ENCODE results near the gene PTPRJ.

Gene PTPRJ

DNA sequence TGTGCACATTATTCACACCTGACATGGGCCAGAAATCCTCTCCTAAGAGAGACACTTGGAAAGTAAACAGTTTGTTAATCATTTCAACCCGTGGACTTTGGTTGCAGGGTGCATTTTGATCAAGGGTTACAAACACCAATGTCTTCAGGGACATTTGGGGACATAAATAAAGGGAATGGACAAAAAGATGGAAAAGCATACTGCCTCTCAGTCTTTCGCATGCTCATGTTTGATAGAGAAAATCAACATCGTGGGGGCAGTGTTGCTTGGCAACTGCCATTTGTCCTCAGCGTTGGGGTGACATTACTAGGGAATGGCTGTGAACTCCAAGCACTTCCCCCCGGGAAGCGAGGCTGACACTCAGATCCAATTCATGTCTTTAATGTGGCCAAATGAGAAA is 121.6 kb downstream of the PTPRJ start:
- H3K4me3 ChIP-seq (ENCODE audit: low read depth, low read length), result no peak overlapping the region
- TF ChIP-seq, protein P1, sequence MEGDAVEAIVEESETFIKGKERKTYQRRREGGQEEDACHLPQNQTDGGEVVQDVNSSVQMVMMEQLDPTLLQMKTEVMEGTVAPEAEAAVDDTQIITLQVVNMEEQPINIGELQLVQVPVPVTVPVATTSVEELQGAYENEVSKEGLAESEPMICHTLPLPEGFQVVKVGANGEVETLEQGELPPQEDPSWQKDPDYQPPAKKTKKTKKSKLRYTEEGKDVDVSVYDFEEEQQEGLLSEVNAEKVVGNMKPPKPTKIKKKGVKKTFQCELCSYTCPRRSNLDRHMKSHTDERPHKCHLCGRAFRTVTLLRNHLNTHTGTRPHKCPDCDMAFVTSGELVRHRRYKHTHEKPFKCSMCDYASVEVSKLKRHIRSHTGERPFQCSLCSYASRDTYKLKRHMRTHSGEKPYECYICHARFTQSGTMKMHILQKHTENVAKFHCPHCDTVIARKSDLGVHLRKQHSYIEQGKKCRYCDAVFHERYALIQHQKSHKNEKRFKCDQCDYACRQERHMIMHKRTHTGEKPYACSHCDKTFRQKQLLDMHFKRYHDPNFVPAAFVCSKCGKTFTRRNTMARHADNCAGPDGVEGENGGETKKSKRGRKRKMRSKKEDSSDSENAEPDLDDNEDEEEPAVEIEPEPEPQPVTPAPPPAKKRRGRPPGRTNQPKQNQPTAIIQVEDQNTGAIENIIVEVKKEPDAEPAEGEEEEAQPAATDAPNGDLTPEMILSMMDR (IDR thresholded peaks at IDR 0.05; ENCODE audit: low read depth, low read length), result no peak
- H3K9me3 ChIP-seq, result no peaks in the 10 kb centered on the region
- H3K4me1 ChIP-seq, result no peaks in the 10 kb centered on the region
- no peaks in the 10 kb centered on the region for H3K36me3 ChIP-seq
- DNase-seq, result no peak
- no peaks in the 10 kb centered on the region for H3K27me3 ChIP-seq

DNA sequence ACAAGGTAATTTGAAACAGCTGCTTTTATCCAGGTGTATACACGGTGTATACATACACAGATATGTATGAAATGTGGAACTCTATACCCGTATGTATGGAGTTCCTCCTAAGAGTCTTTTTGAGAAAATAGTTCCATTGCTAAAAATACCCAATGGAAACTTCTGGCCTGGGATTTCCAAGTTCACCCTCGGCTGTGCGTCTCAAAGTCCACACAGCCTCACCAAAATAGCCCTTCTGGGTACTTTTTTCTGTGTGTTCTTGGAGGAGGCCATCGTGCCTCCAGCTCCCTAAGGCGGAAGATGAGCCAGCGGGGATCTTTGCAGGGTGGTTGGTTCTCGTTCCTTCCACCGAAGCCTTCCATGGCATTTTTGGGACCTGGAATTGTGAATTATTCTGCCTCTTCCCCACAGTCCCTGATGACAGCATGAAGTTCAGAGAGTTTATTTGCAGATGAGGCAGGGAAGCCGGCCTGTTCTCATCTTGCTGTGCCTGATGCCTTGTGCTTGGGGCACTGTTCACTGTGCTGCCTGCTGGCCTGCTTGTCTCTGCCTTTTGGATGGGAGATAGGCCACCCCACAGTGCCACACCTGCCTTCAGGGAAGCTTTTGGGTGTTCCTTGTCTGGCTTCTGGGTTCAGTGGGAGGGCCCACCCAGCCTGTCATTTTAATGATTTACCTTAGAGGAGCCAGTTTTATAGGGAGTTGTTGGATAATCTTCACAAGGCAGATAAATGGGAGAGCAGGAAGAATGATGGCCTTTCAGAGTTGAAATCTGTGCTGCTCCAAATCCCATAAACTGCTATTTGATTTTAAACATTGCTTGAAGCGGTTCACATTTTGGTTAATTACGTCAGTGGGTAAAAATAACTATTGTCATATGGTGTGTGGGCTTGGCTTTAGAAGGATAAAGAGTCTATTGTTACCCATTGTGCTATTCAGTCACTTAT is 123.5 kb downstream of the PTPRJ start:
- H3K27me3 ChIP-seq, result no peaks in the 10 kb centered on the region
- no peaks in the 10 kb centered on the region for H3K4me1 ChIP-seq
- no peaks in the 10 kb centered on the region for H3K9me3 ChIP-seq
- DNase-seq, result no peak
- TF ChIP-seq, protein P1 (IDR thresholded peaks at IDR 0.05; ENCODE audit: low read depth, low read length), result no peak
- H3K4me3 ChIP-seq (ENCODE audit: low read depth, low read length), result no peak overlapping the region
- H3K36me3 ChIP-seq, result no peaks in the 10 kb centered on the region

DNA sequence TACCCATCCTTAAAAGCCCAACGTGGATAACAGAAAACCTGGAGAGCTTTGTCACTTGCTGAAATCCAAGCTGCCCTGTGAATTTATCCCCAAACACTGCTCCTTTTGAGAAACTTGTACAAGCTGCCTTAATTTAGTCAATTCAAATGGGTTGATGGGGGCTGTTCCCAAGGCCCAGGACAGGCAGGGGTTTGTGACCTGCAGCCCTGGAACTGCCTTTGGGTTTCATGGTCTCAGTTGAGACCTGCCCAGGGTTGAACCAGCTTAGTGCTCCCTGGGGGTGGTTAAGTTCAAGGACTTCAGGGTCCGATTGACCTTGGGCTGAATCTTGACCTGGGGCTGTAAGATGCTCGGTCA is 124.2 kb downstream of the PTPRJ start:
- no peaks in the 10 kb centered on the region for H3K9me3 ChIP-seq
- no peaks in the 10 kb centered on the region for H3K27me3 ChIP-seq
- no peak overlapping the region for H3K4me3 ChIP-seq (ENCODE audit: low read depth, low read length)
- TF ChIP-seq, protein P1 (IDR thresholded peaks at IDR 0.05; ENCODE audit: low read depth, low read length), result no peak
- no peaks in the 10 kb centered on the region for H3K36me3 ChIP-seq
- no peak for DNase-seq
- no peaks in the 10 kb centered on the region for H3K4me1 ChIP-seq

DNA sequence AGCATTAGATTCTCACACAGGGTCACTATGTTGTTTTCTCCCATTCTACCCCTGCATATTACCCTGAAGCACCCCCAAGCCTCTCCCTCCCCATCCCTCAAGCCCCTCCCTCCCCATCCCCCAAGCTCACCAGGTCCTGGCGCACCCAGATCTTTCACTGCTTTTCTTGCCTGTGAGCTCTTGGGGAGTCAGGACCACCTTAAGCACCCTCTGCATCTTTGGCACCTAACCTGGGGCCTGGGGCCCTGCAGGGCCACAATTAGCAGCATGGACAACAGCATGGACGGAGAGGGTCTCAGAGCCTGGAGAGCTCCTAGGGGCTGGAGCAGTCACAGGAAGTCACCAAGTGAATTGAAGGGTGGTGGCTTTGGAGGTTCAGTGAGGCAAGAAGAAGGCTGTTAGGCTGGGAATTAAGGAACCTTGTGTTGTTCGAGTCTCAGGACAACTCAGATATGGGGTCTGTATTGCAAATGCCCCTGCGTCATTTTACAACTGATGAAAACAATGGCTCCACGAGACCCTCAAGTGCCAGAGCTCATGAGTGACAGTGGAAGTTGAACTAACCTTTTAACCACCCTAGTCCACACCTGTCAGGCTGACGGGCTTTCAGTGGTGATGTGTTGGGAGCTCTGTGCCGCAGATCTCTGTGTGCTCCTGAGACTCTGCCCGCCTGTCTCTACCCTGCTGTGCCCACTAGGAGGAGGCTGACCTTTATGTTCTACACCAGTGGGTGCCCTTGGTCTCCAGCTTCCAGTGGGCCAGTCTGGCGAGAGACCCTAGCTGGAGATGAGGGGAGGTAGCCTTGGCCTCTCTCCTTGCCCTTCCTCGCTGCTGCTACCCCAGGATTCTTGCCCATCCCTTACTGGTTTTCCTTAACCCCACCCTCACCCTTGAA is 125.0 kb downstream of the PTPRJ start:
- TF ChIP-seq, protein P1 (IDR thresholded peaks at IDR 0.05; ENCODE audit: low read depth, low read length), result no peak

DNA sequence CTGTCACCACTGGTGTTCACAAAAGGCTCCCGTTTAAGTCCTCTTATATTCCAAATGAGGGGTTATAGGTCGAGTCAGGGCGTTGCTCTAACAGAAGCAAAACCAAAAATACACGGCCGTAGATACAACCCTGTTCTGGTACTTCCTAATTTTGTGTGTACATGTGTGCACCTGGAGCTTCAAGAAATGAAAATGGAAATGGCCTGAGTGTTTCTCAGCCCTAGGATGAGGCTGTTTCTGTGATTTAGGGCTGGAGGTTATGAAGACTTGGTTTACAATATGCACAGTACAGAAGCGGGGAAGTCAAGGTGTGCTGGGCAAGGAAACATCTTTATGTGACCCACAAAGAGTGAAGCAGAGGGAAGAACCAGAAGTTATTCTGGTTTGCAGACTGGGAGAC is 125.8 kb downstream of the PTPRJ start:
- H3K4me1 ChIP-seq, result no peaks in the 10 kb centered on the region
- H3K27me3 ChIP-seq, result no peaks in the 10 kb centered on the region
- no peaks in the 10 kb centered on the region for H3K36me3 ChIP-seq
- TF ChIP-seq, protein P1 (IDR thresholded peaks at IDR 0.05; ENCODE audit: low read depth, low read length), result no peak
- no peak overlapping the region for H3K4me3 ChIP-seq (ENCODE audit: low read depth, low read length)
- no peak for DNase-seq
- no peaks in the 10 kb centered on the region for H3K9me3 ChIP-seq

More for the DNA sequence above, 125.0 kb downstream of the PTPRJ start:
- H3K4me3 ChIP-seq (ENCODE audit: low read depth, low read length), result no peak overlapping the region
- no peak for DNase-seq
- H3K4me1 ChIP-seq, result no peaks in the 10 kb centered on the region
- no peaks in the 10 kb centered on the region for H3K9me3 ChIP-seq
- H3K27me3 ChIP-seq, result no peaks in the 10 kb centered on the region
- no peaks in the 10 kb centered on the region for H3K36me3 ChIP-seq
